ENCODE results near the gene IL20RB.
"Not testable (repeated sequence)": the region's sequence is repeated elsewhere in the genome, so short reads cannot be mapped to it uniquely, and the experiment has no call there.

IL20RB gene

GRCh38 chr3:136987398-136987980, 29.7 kb downstream of the IL20RB start:
- DNase-seq (ENCODE audit: low read depth) = not testable (repeated sequence)

- no peak for DNase-seq (ENCODE audit: low read depth)
These were observed 30.9 kb downstream of the IL20RB start for GRCh38 chr3:136988651-136989050.

GRCh38 chr3:136989781-136990524, 32.2 kb downstream of the IL20RB start:
- no peak for DNase-seq (ENCODE audit: low read depth)

GRCh38 chr3:136990826-136991225, 33.0 kb downstream of the IL20RB start:
- DNase-seq (ENCODE audit: low read depth) = no peak

- DNase-seq (ENCODE audit: low read depth) = no peak
These were observed 34.3 kb downstream of the IL20RB start for GRCh38 chr3:136992115-136992514.

- no peak for DNase-seq (ENCODE audit: low read depth)
These were observed 37.2 kb downstream of the IL20RB start for GRCh38 chr3:136994772-136995516.

- no peak for DNase-seq (ENCODE audit: low read depth)
These were observed 37.9 kb downstream of the IL20RB start for GRCh38 chr3:136995652-136996051.

- DNase-seq (ENCODE audit: low read depth) = no peak
These were observed 42.3 kb downstream of the IL20RB start for GRCh38 chr3:137000039-137000438.

- not testable (repeated sequence) for DNase-seq (ENCODE audit: low read depth)
These were observed 49.6 kb downstream of the IL20RB start for GRCh38 chr3:137007376-137007775.

- no peak for DNase-seq (ENCODE audit: low read depth)
These were observed 50.3 kb downstream of the IL20RB start for GRCh38 chr3:137008131-137008530.

GRCh38 chr3:137008976-137009375, 51.2 kb downstream of the IL20RB start:
- no peak for DNase-seq (ENCODE audit: low read depth)

- no peak for DNase-seq (ENCODE audit: low read depth)
These were observed 52.4 kb downstream of the IL20RB start for GRCh38 chr3:137010137-137010536.

- no peak for DNase-seq (ENCODE audit: low read depth)
These were observed 53.4 kb downstream of the IL20RB start for GRCh38 chr3:137011153-137011552.

- no peak for DNase-seq (ENCODE audit: low read depth)
These were observed 54.3 kb downstream of the IL20RB start for GRCh38 chr3:137012097-137012501.

GRCh38 chr3:137013951-137014688, 56.3 kb downstream of the IL20RB start:
- DNase-seq (ENCODE audit: low read depth) = peak; percentile 69

- DNase-seq (ENCODE audit: low read depth) = not testable (repeated sequence)
These were observed 59.5 kb downstream of the IL20RB start for GRCh38 chr3:137017316-137017715.

GRCh38 chr3:137020315-137020714, 62.5 kb downstream of the IL20RB start:
- no peak for DNase-seq (ENCODE audit: low read depth)

GRCh38 chr3:137020888-137021287, 63.1 kb downstream of the IL20RB start:
- DNase-seq (ENCODE audit: low read depth) = no peak

- DNase-seq (ENCODE audit: low read depth) = no peak
These were observed 66.6 kb downstream of the IL20RB start for GRCh38 chr3:137024348-137024747.

- no peak for DNase-seq (ENCODE audit: low read depth)
These were observed 68.9 kb downstream of the IL20RB start for GRCh38 chr3:137026701-137027100.

GRCh38 chr3:137032465-137033120, 74.8 kb downstream of the IL20RB start:
- DNase-seq (ENCODE audit: low read depth) = peak; percentile 69

- DNase-seq (ENCODE audit: low read depth) = no peak
These were observed 77.8 kb downstream of the IL20RB start for GRCh38 chr3:137035631-137036030.
